GM12891 (cell line): ENCODE results near the gene ZNF678.

Experiments
- POLR2A ChIP-seq: IDR thresholded peaks from 2 replicates; pipeline ENCODE4 v1.6.1; 2011; ENCODE audit warnings: low read depth, low read length, control low read depth
- POLR2AphosphoS5 ChIP-seq: IDR thresholded peaks from 2 replicates; pipeline ENCODE4 v1.6.1; 2011; ENCODE audit warnings: low read depth, low read length, control low read depth
- POU2F2 ChIP-seq: IDR thresholded peaks from 2 replicates; pipeline ENCODE4 v1.6.1; 2011; ENCODE audit warnings: low read depth, mild to moderate bottlenecking, control low read depth, low read length, moderate library complexity
- TAF1 ChIP-seq: IDR thresholded peaks from 2 replicates; pipeline ENCODE4 v1.6.1; 2011; ENCODE audit warnings: low read depth, low read length, control low read depth

DNA sequence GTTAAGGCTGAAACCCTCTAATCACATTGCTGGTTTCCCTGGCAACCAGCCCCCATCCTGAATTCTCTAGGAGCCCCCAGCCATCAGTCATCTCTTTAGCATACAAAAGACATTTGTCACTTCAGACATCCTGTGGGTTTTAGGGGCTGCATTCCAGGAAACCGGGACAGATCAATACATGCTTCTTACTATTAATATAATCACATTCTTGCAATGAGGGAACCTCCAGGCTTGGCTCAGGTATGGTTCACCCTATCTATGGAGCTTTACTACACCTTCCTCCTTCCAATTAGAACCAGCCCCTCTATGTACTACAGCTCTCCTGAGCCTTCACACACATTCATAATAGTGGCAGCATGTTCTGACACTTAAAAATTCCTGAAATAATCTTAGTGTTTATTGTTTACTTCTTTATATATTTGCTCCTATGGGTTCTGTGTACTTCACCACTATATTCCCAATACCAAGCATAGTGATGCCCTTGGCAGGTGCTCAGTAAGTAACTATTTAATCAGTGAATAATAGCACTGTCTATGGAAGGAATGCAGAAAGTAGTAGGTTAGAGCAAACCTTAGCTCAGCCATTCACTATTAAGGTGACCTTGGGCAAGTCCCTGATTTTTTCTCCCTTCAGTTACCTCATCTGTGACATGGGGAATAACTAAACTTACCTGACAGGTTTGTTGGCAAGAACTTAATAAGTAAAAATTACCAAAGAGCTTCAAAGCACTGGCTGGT lies 59.6 kb downstream of the ZNF678 start:
- TF ChIP-seq TAF1 (no peak), POLR2AphosphoS5 (no peak), POU2F2 (no peak), POLR2A (no peak)
